Neural progenitor cell (in vitro differentiated cells): Measurements from ENCODE around the gene KRTAP12-4.

Experiments
- EZH2 ChIP-seq: fragments of 200-600 bp; sonication (generic); IDR thresholded peaks from 2 replicates; pipeline ENCODE4 v1.6.1; 2017; ENCODE audit warnings: antibody characterized with exemption, mild to moderate bottlenecking, moderate library complexity
- TF ChIP-seq, protein P1 (sequence below): fragments of 200-600 bp; sonication (generic); IDR thresholded peaks from 2 replicates; pipeline ENCODE4 v1.5.1; 2017; ENCODE audit warnings: antibody characterized with exemption, mild to moderate bottlenecking

DNA sequence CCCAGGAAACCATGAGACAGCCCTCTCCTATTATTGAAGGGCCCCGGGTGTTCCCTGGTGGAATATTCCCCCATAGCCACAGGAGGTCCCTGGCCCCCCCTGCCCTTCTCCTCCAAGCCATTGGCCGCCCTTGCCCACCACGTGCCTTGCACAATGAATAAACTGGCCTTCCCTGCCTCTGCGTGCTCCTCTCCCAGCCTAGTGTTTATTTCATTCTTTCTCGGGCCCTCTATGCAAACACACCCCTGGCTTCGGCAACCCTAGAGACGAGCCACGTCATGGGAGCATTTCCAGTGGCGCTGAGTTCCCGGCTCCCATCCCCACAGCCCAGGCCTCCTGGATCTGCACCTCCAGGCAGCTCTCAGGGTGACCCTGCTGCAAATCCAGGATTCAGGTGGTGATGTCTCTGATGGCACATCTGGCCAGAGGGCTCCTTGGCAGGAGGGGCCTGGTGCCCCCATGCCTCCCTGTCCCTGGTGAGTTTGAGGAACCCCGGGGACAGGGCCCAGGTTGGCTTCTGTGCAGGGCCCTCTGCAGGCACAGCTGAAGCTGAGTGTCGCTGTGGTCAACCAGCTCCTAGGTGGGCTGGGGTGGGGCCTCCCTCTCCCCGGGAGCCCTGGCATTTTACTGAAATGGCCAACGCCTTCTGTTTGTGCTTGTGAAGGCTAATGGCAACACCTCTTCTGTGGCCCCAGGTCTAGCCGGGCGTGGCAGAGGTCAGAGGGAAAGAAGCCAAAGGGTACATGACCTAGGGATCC lies 48.7 kb upstream of the KRTAP12-4 start:
- no peak for TF ChIP-seq EZH2
- TF ChIP-seq, protein P1, sequence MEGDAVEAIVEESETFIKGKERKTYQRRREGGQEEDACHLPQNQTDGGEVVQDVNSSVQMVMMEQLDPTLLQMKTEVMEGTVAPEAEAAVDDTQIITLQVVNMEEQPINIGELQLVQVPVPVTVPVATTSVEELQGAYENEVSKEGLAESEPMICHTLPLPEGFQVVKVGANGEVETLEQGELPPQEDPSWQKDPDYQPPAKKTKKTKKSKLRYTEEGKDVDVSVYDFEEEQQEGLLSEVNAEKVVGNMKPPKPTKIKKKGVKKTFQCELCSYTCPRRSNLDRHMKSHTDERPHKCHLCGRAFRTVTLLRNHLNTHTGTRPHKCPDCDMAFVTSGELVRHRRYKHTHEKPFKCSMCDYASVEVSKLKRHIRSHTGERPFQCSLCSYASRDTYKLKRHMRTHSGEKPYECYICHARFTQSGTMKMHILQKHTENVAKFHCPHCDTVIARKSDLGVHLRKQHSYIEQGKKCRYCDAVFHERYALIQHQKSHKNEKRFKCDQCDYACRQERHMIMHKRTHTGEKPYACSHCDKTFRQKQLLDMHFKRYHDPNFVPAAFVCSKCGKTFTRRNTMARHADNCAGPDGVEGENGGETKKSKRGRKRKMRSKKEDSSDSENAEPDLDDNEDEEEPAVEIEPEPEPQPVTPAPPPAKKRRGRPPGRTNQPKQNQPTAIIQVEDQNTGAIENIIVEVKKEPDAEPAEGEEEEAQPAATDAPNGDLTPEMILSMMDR = no peak
